NCI-H2107 treated with DMSO at 0.1 percent for 48 hours (cell line): ENCODE data around the gene MUC12.
"Not testable (repeated sequence)": the region's sequence is repeated elsewhere in the genome, so short reads cannot be mapped to it uniquely, and the experiment has no call there.

Experiments
- DNase-seq: peaks from one replicate; lab custom pipeline; 2025; ENCODE audit not compliant: unreplicated experiment; lab: John Stamatoyannopoulos, UW

The MUC12 gene

GRCh38 chr7:100985033-100985797, 15.8 kb downstream of the MUC12 start:
- DNase-seq = not testable (repeated sequence)

- no peak for DNase-seq
These were observed 22.3 kb downstream of the MUC12 start for GRCh38 chr7:100991631-100992030.

- not testable (repeated sequence) for DNase-seq
These were observed 22.9 kb downstream of the MUC12 start for GRCh38 chr7:100992280-100992679.

GRCh38 chr7:100994671-100995070, 25.3 kb downstream of the MUC12 start:
- DNase-seq = not testable (repeated sequence)

- DNase-seq = not testable (repeated sequence)
These were observed 29.2 kb downstream of the MUC12 start for GRCh38 chr7:100998530-100998929.

GRCh38 chr7:100999334-100999733, 30.0 kb downstream of the MUC12 start:
- DNase-seq = not testable (repeated sequence)

GRCh38 chr7:101000025-101000424, 30.7 kb downstream of the MUC12 start:
- not testable (repeated sequence) for DNase-seq

GRCh38 chr7:101002333-101002732, 33.0 kb downstream of the MUC12 start:
- not testable (repeated sequence) for DNase-seq

- not testable (repeated sequence) for DNase-seq
These were observed 38.0 kb downstream of the MUC12 start for GRCh38 chr7:101007361-101007760.

GRCh38 chr7:101009629-101010028, 40.3 kb downstream of the MUC12 start:
- no peak for DNase-seq

GRCh38 chr7:101012931-101013330, 43.6 kb downstream of the MUC12 start:
- DNase-seq = no peak

GRCh38 chr7:101015626-101016025, 46.3 kb downstream of the MUC12 start:
- no peak for DNase-seq

GRCh38 chr7:101017064-101017777, 47.9 kb downstream of the MUC12 start:
- no peak for DNase-seq

GRCh38 chr7:101018271-101019167, 49.2 kb downstream of the MUC12 start:
- DNase-seq = no peak

GRCh38 chr7:101020444-101020843, 51.1 kb downstream of the MUC12 start:
- no peak for DNase-seq

GRCh38 chr7:101021703-101022102, 52.3 kb downstream of the MUC12 start:
- no peak for DNase-seq

GRCh38 chr7:101023839-101024238, 54.5 kb downstream of the MUC12 start:
- no peak for DNase-seq

GRCh38 chr7:101031082-101031481, 61.7 kb downstream of the MUC12 start:
- no peak for DNase-seq

- no peak for DNase-seq
These were observed 66.6 kb downstream of the MUC12 start for GRCh38 chr7:101035941-101036340.

GRCh38 chr7:101041283-101041682, 71.9 kb downstream of the MUC12 start:
- not testable (repeated sequence) for DNase-seq

GRCh38 chr7:101058355-101058754, 89.0 kb downstream of the MUC12 start:
- DNase-seq = no peak
